HG03354 (cell line): ENCODE data around the gene PRX.
"Not testable (repeated sequence)": the region's sequence is repeated elsewhere in the genome, so short reads cannot be mapped to it uniquely, and the experiment has no call there.

Experiments used
- ATAC-seq: cut with Tn5 transposase; IDR thresholded peaks from one replicate; pipeline ENCODE4 v1.9.1; 2021; ENCODE audit warnings: mild to moderate bottlenecking; ENCODE audit not compliant: unreplicated experiment, poor library complexity, severe bottlenecking

PRX gene

DNA sequence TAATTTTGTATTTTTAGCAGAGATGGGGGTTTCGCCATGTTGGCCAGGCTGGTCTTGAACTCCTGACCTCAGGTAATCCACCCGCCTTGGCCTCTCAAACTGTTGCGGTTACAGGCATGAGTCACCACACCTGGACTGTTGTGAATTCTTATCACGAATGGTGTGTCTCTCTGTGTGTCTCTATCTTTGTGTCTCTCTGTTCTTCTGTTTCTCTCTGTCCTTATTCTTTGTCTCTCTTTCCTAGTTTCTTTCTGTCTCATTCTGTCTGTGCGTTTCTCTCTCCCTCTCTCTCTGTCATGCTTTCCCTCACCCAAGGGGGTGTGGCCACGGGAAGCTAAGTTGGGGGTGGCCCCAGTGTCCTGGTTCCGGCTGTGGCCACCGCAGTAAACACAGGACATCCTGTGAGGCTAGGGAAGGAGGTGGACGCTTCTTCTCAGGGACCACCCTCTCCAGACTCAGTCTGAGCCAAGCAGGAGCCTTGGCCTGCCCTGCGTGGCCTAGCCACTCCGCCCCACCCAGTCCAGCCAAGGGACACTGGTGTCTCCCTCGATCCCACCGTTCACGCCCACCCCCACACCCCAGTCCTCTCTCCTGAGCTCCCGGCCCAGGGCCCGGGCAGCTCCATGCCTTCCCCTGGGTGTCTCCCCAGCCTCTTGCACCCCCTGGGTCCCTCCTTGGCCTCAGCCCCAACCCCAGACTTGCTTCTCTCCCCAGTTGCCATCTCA, 3.9 kb upstream of the PRX start:
- no peak for ATAC-seq

DNA sequence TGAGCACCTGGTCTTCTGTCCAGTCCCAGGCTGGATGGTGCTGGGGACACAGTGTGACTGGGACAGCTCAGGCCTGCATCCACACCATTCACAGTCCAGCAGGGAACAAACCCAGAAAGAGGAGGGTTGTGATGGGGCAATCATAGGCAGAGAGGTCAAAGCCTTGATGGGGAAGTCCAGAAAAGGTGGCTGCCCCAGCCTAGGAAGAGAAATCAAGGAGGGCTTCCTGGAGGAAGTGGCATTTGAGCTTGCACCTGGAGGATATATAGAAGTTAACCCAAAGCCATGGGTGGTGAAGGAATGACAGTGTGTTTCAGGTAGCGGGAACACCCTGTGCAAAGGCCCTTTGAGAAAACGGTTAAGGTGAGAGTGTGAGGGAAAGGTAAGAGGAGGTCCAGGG, 2.6 kb upstream of the PRX start:
- no peak for ATAC-seq

DNA sequence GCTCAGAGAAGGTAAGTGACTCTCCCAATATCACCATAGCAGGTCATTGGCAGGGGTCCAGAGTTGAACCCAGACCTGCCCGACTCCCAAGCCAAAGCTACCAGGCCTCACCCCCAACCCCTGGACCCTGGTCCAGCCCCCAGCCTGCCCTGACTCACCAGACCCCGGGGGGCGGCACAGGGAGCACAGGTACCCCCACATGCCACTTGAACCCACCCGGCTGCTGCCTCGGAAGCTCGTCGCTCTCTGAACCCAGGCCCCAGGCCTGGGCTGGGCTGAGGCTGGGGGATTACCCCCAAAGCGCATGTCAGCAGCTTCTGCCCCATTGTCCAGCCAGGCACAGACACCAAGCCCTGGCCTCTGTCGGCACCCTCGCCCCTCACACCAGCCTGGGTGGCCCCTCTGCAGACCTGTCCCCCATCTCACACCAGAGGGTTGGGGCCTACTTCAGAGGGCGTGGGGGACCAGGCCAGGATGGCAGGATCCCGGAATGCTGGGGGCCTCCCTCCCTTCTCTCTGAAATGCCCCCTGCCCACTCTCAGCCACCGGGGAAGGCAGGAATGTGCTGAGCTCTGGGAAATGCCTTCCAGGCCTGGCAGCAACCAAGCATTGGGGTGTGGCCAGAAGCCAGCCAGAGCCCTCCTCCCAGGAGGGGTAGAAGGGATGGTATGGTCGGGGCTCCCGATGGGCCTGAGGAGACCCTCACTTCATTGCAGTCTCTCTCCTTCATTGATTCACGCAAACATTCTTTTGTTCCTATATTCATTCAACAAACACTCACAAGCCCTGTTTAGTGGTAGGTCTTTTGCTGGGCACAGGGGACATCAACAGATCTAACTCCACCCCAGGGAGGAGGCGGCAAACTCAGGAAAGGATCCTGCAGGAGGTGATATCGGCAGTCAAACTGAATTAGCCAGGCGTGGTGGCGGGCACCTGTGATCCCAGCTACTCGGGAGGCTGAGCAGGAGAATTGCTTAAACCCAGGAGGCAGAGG, 1.7 kb upstream of the PRX start:
- ATAC-seq: no peak

DNA sequence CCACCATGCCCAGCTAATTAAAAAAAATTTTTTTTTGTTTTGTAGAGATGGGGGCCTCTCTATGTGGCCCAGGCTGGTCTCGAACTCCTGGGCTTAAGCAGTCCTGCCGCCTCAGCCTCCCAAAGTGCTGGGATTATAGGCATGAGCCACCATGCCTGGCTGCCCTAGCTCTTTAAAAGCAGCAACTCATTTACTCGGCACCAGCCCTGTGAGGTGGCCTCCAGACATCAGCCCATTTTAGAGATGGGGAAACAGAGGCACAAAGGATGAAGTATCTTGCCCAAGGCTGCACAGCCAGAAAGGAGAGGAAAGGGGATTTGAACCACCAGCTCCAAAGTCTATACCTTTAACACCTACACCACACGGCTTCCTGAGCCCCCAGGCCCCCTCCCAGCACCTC, 312 bp downstream of the PRX start:
- ATAC-seq: no peak

GRCh38 chr19:40411958-40412499, 1.1 kb downstream of the PRX start:
- ATAC-seq: no peak

GRCh38 chr19:40411125-40411842, 1.9 kb downstream of the PRX start:
- no peak for ATAC-seq

- no peak for ATAC-seq
Measured at GRCh38 chr19:40410030-40410389, 3.2 kb downstream of the PRX start.

- ATAC-seq: not testable (repeated sequence)
Measured at GRCh38 chr19:40408598-40408925, 4.6 kb downstream of the PRX start.

GRCh38 chr19:40407714-40408597, 5.2 kb downstream of the PRX start:
- ATAC-seq: no peak

- peak; percentile 82 for ATAC-seq
Measured at GRCh38 chr19:40403262-40403984, 9.8 kb downstream of the PRX start.

DNA sequence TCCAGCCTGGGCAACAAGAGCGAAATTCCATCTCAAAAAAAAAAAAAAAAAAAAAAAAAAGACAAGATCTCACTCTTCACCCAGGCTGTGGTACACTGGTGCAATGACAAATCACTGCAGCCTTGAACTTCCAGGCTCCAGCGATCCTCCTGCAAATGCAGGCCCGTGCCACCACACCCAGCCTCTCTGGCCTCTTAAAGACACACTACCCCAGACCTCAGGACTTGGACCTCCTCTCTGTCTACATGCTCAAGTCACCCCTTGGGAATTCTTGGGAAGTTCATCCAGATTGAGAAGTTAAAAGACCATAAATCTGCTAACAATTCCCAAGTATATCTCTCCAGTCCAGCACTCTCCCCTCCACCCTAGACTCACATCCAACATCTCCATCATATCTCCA, 12.6 kb downstream of the PRX start:
- no peak for ATAC-seq

GRCh38 chr19:40398417-40399131, 14.6 kb downstream of the PRX start:
- no peak for ATAC-seq

DNA sequence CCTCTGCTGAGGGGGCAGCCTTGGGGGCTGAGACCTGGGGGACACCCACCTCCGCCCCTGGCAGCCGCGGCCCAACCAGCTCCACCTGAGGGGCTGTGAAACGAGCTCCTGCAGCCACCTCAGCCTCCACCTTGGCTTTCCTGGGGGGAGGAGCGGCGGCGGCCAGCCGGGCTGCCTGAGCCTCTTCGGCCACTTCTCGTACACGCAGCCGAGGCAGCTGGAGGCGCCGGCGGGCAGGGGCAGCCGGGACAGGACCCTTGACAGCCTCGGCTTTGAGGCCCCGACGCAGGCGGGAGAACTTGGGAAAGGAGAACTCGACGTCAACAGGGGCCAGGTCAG, 15.6 kb downstream of the PRX start:
- no peak for ATAC-seq

- no peak for ATAC-seq
Measured at GRCh38 chr19:40396886-40397567, 16.2 kb downstream of the PRX start.

DNA sequence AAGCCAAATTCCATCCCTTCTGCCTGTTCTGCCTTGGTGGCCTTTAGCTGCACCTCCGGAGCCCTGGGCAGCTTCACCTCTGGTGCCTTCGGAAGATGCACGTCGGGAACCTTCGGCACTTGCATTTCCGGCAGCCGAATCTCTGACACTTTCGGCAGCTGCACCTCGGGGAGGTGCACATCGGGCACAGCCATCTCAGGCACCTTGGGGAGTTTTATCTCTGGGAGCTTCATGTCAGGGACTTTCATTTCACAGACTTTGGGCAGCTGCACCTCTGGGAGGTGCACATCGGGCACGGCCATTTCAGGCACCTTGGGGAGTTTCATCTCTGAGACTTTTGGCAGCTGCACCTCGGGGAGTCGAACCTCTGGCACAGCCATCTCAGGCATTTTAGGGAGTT, 17.2 kb downstream of the PRX start:
- ATAC-seq: no peak

DNA sequence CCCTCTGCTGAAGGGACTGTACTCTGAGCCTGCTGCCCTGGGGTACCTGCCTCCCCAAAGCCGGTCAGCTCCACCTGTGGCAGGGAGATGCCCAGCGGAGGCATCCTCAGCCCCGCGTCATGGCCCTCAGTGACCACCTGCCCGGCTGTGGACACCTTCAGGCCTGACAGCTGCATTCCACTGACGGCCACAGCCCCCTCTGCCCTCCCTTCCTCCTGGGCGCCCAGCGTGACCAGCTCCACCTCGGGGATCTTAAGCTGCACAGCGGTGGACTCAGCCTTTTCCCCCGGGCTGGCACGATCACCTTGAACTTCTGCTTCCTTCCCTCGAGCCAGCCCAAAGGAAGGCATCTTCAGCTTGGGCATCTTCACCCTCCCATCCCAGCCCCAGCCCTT, 18.4 kb downstream of the PRX start:
- no peak for ATAC-seq

GRCh38 chr19:40393894-40394815, 19.0 kb downstream of the PRX start:
- ATAC-seq: no peak
